ENCODE measurements around the gene TIMM10. TPM values are rescaled to one million over a fixed set of nuclear protein-coding genes. Genes with fewer than 3 reads are reported as not detected.

The TIMM10 gene
- total and polyA plus RNA-seq, 12 donors, result 23.9 to 89.0 (median 53.7) TPM

- H3K36me3 ChIP-seq (replicated peaks in 1 of 2), result no peaks in the 10 kb centered on the region
- 68 to 80% (median 73%) methylated on average over 5 to 15 of the region's 15 CpGs for WGBS, 4 donors
- H3K27me3 ChIP-seq, result no peaks in the 10 kb centered on the region
- intact Hi-C loops (cut with DNase I), result loop anchor here (2.0 to 5.0 kb wide), 2 partner anchors 33 kb away; no protein-coding TSS in a partner anchor
- TF ChIP-seq CTCF (IDR thresholded peaks at IDR 0.05) (peak; percentile 72 to 89 (median 82)), POLR2A (IDR thresholded peaks at IDR 0.05) (no peak)
- H3K27ac ChIP-seq, result no peak overlapping the region
- DNase-seq, result peak in 6 of 7 donors; percentile 50 to 71 (median 60)
- no peaks in the 10 kb centered on the region for H3K9me3 ChIP-seq (replicated peaks in 1 of 3)
- peaks cover under 1 to 3% of the 10 kb centered on the region in 2 donors for H3K4me1 ChIP-seq (replicated peaks in 1 of 2)
- H3K4me3 ChIP-seq, result no peak overlapping the region
Observed at GRCh38 chr11:57493507-57494503, 36.7 kb downstream of the TIMM10 start.

GRCh38 chr11:57491371-57492061 lies 39.0 kb downstream of the TIMM10 start:
- TF ChIP-seq POLR2A (IDR thresholded peaks at IDR 0.05) (no peak), CTCF (IDR thresholded peaks at IDR 0.05) (peak; percentile 36 to 65 (median 56))
- H3K4me1 ChIP-seq (replicated peaks in 1 of 2), result no peaks in the 10 kb centered on the region
- 71 to 80% (median 79%) methylated on average over 1 to 11 of the region's 11 CpGs for WGBS, 4 donors
- no peak overlapping the region for H3K27ac ChIP-seq
- H3K36me3 ChIP-seq (replicated peaks in 1 of 2), result peaks cover 0 to 5% of the 10 kb centered on the region in 2 donors
- no peaks in the 10 kb centered on the region for H3K9me3 ChIP-seq (replicated peaks in 1 of 3)
- peak in 4 of 7 donors; percentile 46 to 65 (median 52) for DNase-seq
- H3K27me3 ChIP-seq, result no peaks in the 10 kb centered on the region
- H3K4me3 ChIP-seq, result no peak overlapping the region
- intact Hi-C loops (cut with DNase I), result loop anchor here (2.0 to 5.0 kb wide), 2 partner anchors 35 to 36 kb away; no protein-coding TSS in a partner anchor

- WGBS, 4 donors, result 89 to 92% (median 91%) methylated on average over 8 to 9 of the region's 9 CpGs
- Histone ChIP-seq H3K27me3 (no peaks in the 10 kb centered on the region), H3K4me1 (replicated peaks in 1 of 2) (no peaks in the 10 kb centered on the region), H3K9me3 (replicated peaks in 1 of 3) (no peaks in the 10 kb centered on the region), H3K27ac (no peak overlapping the region), H3K36me3 (replicated peaks in 1 of 2) (peaks cover 0 to 5% of the 10 kb centered on the region in 2 donors), H3K4me3 (no peak overlapping the region)
- intact Hi-C loops (cut with DNase I), result loop anchor here in 1 of 2 donors (5.0 kb wide), 1 partner anchor 37 kb away; no protein-coding TSS in a partner anchor
- no peak for TF ChIP-seq POLR2A (IDR thresholded peaks at IDR 0.05)
- no peak for TF ChIP-seq CTCF (IDR thresholded peaks at IDR 0.05)
- DNase-seq, result peak in 1 of 7 donors; percentile 37
Observed at GRCh38 chr11:57490456-57491248, 39.9 kb downstream of the TIMM10 start.
